HEK293 (cell line): ENCODE measurements around the gene RIN3.
A peak's percentile ranks its signal among the peaks of the same experiment; 100 is the strongest.

Experiments
- CTCF ChIA-PET: fragments of 350-600 bp; formaldehyde crosslinking; extraction: SDS; loops from one replicate; lab custom pipeline; 2021; ENCODE audit warnings: antibody characterized with exemption; lab: Yijun Ruan, JAX
- POLR2A ChIA-PET: fragments of 300-600 bp; formaldehyde crosslinking; extraction: SDS; loops from one replicate; lab custom pipeline; 2020; ENCODE audit warnings: antibody characterized with exemption, inconsistent platforms; lab: Yijun Ruan, JAX
- H3K27ac ChIP-seq: fragments of 200-500 bp; sonication (Bioruptor generic); 2 replicates; pipeline ENCODE4 v1.5.1; 2014; ENCODE audit warnings: low read depth, low read length, control low read depth, inconsistent platforms; ENCODE audit errors: extremely low read depth
- H3K36me3 ChIP-seq, 2 experiments: fragments of 200-500 bp in 1 of 2; sonication (Bioruptor generic) in 1 of 2; 1 replicate in 1 of 2; 2 replicates in 1 of 2; pipeline ENCODE4 v1.5.1; 2014 to 2017; ENCODE audit warnings: inconsistent platforms in 2 of 2, low read length in 2 of 2; ENCODE audit not compliant: control insufficient read depth in 2 of 2, insufficient read depth in 1 of 2
- H3K4me1 ChIP-seq: fragments of 200-500 bp; sonication (Bioruptor generic); 2 replicates; pipeline ENCODE4 v1.5.1; 2014; ENCODE audit warnings: mild to moderate bottlenecking, low read length, inconsistent platforms; ENCODE audit not compliant: control insufficient read depth, insufficient read depth
- H3K4me3 ChIP-seq: 2 replicates; pipeline ENCODE4 v1.5.1; 2011; ENCODE audit warnings: low read depth, mild to moderate bottlenecking, control low read depth, low read length, moderate library complexity
- H3K9me3 ChIP-seq: fragments of 200-500 bp; sonication (Bioruptor generic); 2 replicates; pipeline ENCODE4 v1.5.1; 2014; ENCODE audit warnings: low read depth, low read length, inconsistent platforms; ENCODE audit not compliant: control insufficient read depth, insufficient read depth
- BCL11B ChIP-seq: fragments of 450-650 bp; formaldehyde crosslinking; IDR thresholded peaks from 2 replicates; pipeline ENCODE4 v1.5.1; 2016; ENCODE audit warnings: low read depth, missing biosample characterization, missing genetic modification characterization
- BCL6B ChIP-seq: fragments of 450-650 bp; formaldehyde crosslinking; IDR thresholded peaks from 2 replicates; pipeline ENCODE4 v1.5.1; 2017; ENCODE audit warnings: missing biosample characterization, missing genetic modification characterization
- FEZF1 ChIP-seq: fragments of 450-650 bp; formaldehyde crosslinking; IDR thresholded peaks from 2 replicates; pipeline ENCODE4 v1.5.1; 2016; ENCODE audit warnings: missing biosample characterization, missing genetic modification characterization
- MYNN ChIP-seq: fragments of 450-650 bp; formaldehyde crosslinking; IDR thresholded peaks from 2 replicates; pipeline ENCODE4 v1.5.1; 2016; ENCODE audit warnings: missing biosample characterization, missing genetic modification characterization, borderline replicate concordance
- TCF7L2 ChIP-seq: IDR thresholded peaks from 2 replicates; pipeline ENCODE4 v1.6.1; 2011; ENCODE audit warnings: low read depth, mild to moderate bottlenecking, inconsistent platforms, low read length, moderate library complexity, borderline replicate concordance
- ZBTB17 ChIP-seq: fragments of 450-650 bp; formaldehyde crosslinking; IDR thresholded peaks from 2 replicates; pipeline ENCODE4 v1.5.1; 2016; ENCODE audit warnings: missing biosample characterization, missing genetic modification characterization
- ZBTB48 ChIP-seq: fragments of 450-650 bp; formaldehyde crosslinking; IDR thresholded peaks from 2 replicates; pipeline ENCODE4 v1.5.1; 2016; ENCODE audit warnings: missing biosample characterization, missing genetic modification characterization
- ZBTB8A ChIP-seq: fragments of 450-650 bp; formaldehyde crosslinking; IDR thresholded peaks from 2 replicates; pipeline ENCODE4 v1.5.1; 2016; ENCODE audit warnings: missing biosample characterization, missing genetic modification characterization
- ZNF121 ChIP-seq: fragments of 450-650 bp; formaldehyde crosslinking; IDR thresholded peaks from 2 replicates; pipeline ENCODE4 v1.5.1; 2016; ENCODE audit warnings: missing biosample characterization, missing genetic modification characterization
- ZNF19 ChIP-seq: fragments of 450-650 bp; formaldehyde crosslinking; IDR thresholded peaks from 2 replicates; pipeline ENCODE4; 2016; ENCODE audit warnings: missing biosample characterization, missing genetic modification characterization, low read depth
- ZNF292 ChIP-seq: fragments of 450-650 bp; formaldehyde crosslinking; IDR thresholded peaks from 2 replicates; pipeline ENCODE4 v1.5.1; 2016; ENCODE audit warnings: low read depth, missing biosample characterization, missing genetic modification characterization, borderline replicate concordance
- ZNF501 ChIP-seq: fragments of 450-650 bp; formaldehyde crosslinking; IDR thresholded peaks from 2 replicates; pipeline ENCODE4 v1.5.1; 2016; ENCODE audit warnings: missing biosample characterization, missing genetic modification characterization
- ZNF529 ChIP-seq: fragments of 450-650 bp; formaldehyde crosslinking; IDR thresholded peaks from 2 replicates; pipeline ENCODE4 v1.5.1; 2017; ENCODE audit warnings: missing genetic modification characterization, missing biosample characterization; ENCODE audit not compliant: insufficient replicate concordance
- ZNF660 ChIP-seq: fragments of 450-650 bp; IDR thresholded peaks from 2 replicates; pipeline ENCODE4 v1.5.1; 2018; ENCODE audit warnings: missing biosample characterization, mild to moderate bottlenecking, missing genetic modification characterization
- ZNF664 ChIP-seq: fragments of 450-650 bp; formaldehyde crosslinking; IDR thresholded peaks from 2 replicates; pipeline ENCODE4 v1.5.1; 2016; ENCODE audit warnings: missing biosample characterization, missing genetic modification characterization
- ZNF837 ChIP-seq: fragments of 450-650 bp; formaldehyde crosslinking; IDR thresholded peaks from 2 replicates; pipeline ENCODE4 v1.5.1; 2016; ENCODE audit warnings: missing biosample characterization, missing genetic modification characterization
- TF ChIP-seq, protein P1 (sequence below): fragments of 450-650 bp; formaldehyde crosslinking; IDR thresholded peaks from 2 replicates; pipeline ENCODE4 v1.5.1; 2016; ENCODE audit warnings: missing biosample characterization, missing genetic modification characterization
- TF ChIP-seq, protein P2 (sequence below): fragments of 450-650 bp; formaldehyde crosslinking; IDR thresholded peaks from 2 replicates; pipeline ENCODE4 v1.5.1; 2016; ENCODE audit warnings: missing biosample characterization, missing genetic modification characterization
- TF ChIP-seq, protein P3 (sequence below): fragments of 450-650 bp; formaldehyde crosslinking; IDR thresholded peaks from 2 replicates; pipeline ENCODE4 v1.5.1; 2016; ENCODE audit warnings: missing biosample characterization, missing genetic modification characterization

The RIN3 gene

GRCh38 chr14:92607251-92607650 lies 93.7 kb downstream of the RIN3 start:
- Histone ChIP-seq H3K9me3 (no peaks in the 10 kb centered on the region), H3K36me3 (no peaks in the 10 kb centered on the region), H3K4me1 (no peaks in the 10 kb centered on the region)
- TF ChIP-seq ZNF664 (tag by site-specific recombination) (no peak), ZBTB17 (tag by site-specific recombination) (no peak), ZBTB8A (tag by site-specific recombination) (no peak), TCF7L2 (no peak), ZBTB48 (tag by site-specific recombination) (no peak), MYNN (tag by site-specific recombination) (no peak), FEZF1 (tag by site-specific recombination) (no peak), ZNF660 (tag by site-specific recombination) (no peak), ZNF501 (tag by site-specific recombination) (no peak), ZNF121 (tag by site-specific recombination) (no peak)
- TF ChIP-seq, protein P1, sequence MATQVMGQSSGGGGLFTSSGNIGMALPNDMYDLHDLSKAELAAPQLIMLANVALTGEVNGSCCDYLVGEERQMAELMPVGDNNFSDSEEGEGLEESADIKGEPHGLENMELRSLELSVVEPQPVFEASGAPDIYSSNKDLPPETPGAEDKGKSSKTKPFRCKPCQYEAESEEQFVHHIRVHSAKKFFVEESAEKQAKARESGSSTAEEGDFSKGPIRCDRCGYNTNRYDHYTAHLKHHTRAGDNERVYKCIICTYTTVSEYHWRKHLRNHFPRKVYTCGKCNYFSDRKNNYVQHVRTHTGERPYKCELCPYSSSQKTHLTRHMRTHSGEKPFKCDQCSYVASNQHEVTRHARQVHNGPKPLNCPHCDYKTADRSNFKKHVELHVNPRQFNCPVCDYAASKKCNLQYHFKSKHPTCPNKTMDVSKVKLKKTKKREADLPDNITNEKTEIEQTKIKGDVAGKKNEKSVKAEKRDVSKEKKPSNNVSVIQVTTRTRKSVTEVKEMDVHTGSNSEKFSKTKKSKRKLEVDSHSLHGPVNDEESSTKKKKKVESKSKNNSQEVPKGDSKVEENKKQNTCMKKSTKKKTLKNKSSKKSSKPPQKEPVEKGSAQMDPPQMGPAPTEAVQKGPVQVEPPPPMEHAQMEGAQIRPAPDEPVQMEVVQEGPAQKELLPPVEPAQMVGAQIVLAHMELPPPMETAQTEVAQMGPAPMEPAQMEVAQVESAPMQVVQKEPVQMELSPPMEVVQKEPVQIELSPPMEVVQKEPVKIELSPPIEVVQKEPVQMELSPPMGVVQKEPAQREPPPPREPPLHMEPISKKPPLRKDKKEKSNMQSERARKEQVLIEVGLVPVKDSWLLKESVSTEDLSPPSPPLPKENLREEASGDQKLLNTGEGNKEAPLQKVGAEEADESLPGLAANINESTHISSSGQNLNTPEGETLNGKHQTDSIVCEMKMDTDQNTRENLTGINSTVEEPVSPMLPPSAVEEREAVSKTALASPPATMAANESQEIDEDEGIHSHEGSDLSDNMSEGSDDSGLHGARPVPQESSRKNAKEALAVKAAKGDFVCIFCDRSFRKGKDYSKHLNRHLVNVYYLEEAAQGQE (tag by site-specific recombination): no peak
- TF ChIP-seq, protein P2, sequence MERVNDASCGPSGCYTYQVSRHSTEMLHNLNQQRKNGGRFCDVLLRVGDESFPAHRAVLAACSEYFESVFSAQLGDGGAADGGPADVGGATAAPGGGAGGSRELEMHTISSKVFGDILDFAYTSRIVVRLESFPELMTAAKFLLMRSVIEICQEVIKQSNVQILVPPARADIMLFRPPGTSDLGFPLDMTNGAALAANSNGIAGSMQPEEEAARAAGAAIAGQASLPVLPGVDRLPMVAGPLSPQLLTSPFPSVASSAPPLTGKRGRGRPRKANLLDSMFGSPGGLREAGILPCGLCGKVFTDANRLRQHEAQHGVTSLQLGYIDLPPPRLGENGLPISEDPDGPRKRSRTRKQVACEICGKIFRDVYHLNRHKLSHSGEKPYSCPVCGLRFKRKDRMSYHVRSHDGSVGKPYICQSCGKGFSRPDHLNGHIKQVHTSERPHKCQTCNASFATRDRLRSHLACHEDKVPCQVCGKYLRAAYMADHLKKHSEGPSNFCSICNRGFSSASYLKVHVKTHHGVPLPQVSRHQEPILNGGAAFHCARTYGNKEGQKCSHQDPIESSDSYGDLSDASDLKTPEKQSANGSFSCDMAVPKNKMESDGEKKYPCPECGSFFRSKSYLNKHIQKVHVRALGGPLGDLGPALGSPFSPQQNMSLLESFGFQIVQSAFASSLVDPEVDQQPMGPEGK (tag by site-specific recombination): no peak
- TF ChIP-seq, protein P3, sequence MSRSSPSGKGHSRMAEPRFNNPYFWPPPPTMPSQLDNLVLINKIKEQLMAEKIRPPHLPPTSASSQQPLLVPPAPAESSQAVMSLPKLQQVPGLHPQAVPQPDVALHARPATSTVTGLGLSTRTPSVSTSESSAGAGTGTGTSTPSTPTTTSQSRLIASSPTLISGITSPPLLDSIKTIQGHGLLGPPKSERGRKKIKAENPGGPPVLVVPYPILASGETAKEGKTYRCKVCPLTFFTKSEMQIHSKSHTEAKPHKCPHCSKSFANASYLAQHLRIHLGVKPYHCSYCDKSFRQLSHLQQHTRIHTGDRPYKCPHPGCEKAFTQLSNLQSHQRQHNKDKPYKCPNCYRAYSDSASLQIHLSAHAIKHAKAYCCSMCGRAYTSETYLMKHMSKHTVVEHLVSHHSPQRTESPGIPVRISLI (tag by site-specific recombination): no peak
- TF ChIP-seq, all 188 proteins: peak for 0
- Histone ChIP-seq H3K27ac (no peak overlapping the region), H3K4me3 (no peak overlapping the region)
- ChIA-PET CTCF (interaction anchor here (0.7 kb wide), 1 partner anchor 27 kb away, joined by 3 read pairs; no protein-coding TSS in a partner anchor), POLR2A (no interaction called here)

DNA sequence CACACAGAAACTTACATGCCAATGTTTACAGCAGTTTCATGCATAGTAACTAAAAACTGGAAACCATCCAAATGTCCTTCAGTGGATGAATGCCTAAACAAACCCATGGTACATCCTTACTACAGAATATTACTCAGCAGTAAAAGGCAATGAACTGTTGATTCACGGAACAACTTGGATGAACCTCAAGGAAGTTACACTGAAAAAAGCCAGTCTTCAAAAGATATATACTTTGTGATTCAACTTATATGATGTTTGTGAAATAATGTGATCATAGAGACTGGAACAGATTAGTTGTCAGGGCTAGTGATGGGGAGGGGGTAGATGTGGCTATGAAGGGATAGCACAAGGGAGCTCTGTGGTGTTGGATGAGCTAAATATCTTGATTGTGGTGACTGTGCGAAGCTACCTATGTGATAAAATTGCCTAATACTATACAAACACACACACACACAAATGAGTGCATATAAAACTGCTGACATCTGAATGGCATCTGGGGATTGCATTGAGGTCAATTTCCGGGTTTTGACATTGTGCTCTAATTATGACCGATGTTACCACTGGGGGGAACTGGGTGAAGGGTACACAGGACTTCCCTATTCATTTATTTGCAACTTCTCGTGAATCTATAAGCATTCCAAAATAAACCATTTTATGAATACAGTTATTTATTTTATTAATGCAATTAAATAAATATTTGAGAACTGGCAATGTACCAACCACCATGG lies 94.3 kb downstream of the RIN3 start:
- no peaks in the 10 kb centered on the region for H3K9me3 ChIP-seq
- CTCF ChIA-PET: interaction anchor here (0.7 kb wide), 1 partner anchor 28 kb away, joined by 3 read pairs; no protein-coding TSS in a partner anchor
- TF ChIP-seq BCL6B (tag by site-specific recombination): no peak
- TF ChIP-seq ZNF529 (tag by site-specific recombination): peak; percentile 99
- no peak for TF ChIP-seq ZNF837 (tag by site-specific recombination)
- TF ChIP-seq BCL11B: no peak
- TF ChIP-seq ZNF19 (tag by site-specific recombination): no peak
- TF ChIP-seq ZNF501 (tag by site-specific recombination): no peak
- TF ChIP-seq ZNF292 (tag by site-specific recombination): no peak
- TF ChIP-seq, all 188 proteins: peak for 1
- H3K36me3 ChIP-seq: no peaks in the 10 kb centered on the region
- no peak overlapping the region for H3K4me3 ChIP-seq
- H3K4me1 ChIP-seq: no peaks in the 10 kb centered on the region
- no peak overlapping the region for H3K27ac ChIP-seq
- POLR2A ChIA-PET: no interaction called here
